ENCODE measurements around the gene TESK1.
A peak's percentile ranks its signal among the peaks of the same experiment; 100 is the strongest.

The TESK1 gene

DNA sequence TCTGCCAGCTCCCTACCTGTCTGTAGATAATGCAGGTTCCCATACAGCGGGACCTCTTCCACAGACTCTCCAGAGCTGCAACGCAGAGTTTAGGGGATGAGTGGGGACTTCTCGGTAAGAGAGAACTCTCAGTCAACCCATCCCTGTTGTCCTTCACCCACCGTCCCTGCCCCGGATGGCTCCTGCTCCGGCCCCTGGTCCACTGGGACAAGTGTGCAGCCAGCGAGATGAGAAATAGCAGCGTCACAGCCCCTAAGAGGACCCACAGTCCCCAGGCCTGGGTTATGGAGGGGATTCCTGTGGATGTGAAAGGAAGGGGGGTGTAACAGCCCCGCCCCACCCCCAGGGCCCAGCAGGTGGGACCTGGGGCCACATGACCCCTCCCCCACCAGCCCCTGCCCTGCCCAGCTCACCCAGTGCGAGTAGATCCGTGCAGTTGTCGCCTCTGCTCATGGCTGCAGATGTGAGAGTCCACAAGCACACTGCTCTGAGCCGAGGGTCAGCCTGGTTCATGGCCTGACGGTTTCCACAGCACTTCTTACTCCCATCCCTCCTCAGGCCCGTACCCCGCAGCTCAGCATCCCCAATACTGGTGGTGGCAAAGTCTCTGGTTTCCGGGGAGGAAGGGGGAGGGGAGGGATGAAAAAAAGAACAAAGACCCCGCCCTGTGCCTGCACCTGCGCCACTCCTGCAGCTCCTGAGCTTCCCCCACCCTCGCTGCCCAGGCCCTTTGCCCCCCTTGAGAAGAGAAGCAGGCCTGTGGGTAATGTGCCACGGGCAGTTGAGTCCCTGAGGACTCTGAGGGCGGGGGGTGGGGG, 45.5 kb downstream of the TESK1 start, which contains the start of gene SIT1:
Gene SIT1 (minus strand): TSS at position 591 of the 818 bp plus-strand sequence. CDS start 78 bp downstream, at position 513.
- peaks cover 43 to 44% of the 10 kb centered on the region in 2 donors for H3K4me1 Mint-ChIP-seq (ENCODE audit: low read depth in 2 of 2)
- peak within 1 kb of the TSS; percentile 91 to 92 for H3K4me3 Mint-ChIP-seq
- H3K27me3 Mint-ChIP-seq, result no peaks in the 10 kb centered on the region
- no peak for ATAC-seq (replicated peaks)
- peaks cover 28% of the 10 kb centered on the region for H3K36me3 Mint-ChIP-seq (ENCODE audit: insufficient read depth)
- peak within 1 kb of the TSS; percentile 91 to 96 for H3K27ac Mint-ChIP-seq
- no peaks in the 10 kb centered on the region for H3K9me3 Mint-ChIP-seq
- no peak for DNase-seq

DNA sequence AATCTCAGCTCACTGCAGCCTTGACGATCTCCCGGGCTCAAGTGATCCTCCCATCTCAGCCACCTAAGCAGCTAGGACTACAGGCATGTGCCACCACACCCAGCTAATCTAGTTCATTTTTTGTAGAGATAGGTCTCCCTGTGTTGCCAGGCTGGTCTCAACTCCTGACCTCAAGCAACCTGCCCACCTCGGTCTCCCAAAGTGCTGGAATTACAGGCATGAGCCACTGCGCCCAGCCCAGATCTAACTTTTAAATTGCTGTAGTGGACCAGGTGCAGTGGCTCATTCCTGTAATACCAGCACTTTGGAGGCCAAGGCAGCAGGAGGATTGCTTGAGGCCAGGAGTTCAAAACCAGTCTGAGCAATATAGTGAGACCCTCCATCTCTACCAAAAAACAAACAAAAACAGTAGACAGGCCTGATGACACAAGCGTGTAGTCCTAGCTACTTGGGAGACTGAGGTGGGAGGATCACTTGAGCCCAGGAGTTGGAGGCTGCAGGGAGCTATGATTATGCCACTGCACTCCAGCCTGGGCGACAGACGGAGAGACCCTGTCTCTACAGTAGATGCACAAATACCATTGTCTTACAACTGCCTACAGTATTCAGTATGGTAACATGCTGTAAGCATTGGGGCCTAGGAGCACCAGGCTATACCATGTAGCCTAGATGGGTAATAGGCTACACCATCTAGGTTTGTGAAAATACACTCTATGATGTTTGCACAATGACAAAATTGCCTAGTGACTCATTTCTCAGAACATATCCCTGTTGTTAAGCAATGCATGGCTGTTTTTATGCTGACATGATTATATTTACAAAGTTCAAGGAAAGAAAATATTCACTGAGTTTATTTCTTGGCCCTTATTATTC, 47.1 kb downstream of the TESK1 start:
- Mint-ChIP-seq H3K36me3 (ENCODE audit: insufficient read depth) (peaks cover 23% of the 10 kb centered on the region), H3K27me3 (no peaks in the 10 kb centered on the region), H3K27ac (peak overlapping the region; percentile 41 to 91), H3K4me1 (ENCODE audit: low read depth in 2 of 2) (peaks cover 48% of the 10 kb centered on the region in 2 donors), H3K9me3 (no peaks in the 10 kb centered on the region), H3K4me3 (peak overlapping the region; percentile 91 to 92)
- no peak for DNase-seq
- ATAC-seq (replicated peaks), result no peak

DNA sequence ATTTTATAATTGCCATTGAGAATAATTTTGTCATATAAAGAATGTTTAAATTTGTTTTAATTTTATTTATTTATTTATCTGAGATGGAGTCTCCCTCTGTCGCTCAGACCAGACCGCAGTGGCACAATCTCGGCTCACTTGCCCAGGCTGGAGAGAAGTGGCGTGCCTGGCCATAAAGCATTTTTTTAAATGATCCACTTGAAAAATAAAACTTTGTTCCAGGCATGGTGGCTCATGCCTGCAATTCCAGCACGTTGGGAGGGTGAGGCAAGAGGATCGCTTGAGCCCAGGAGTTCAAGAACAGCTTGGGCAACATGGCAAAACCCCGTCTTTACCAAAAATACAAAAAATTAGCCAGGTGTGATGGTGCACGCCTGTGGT, 47.8 kb downstream of the TESK1 start:
- no peak for ATAC-seq (replicated peaks)
- Mint-ChIP-seq H3K36me3 (ENCODE audit: insufficient read depth) (peaks cover 23% of the 10 kb centered on the region), H3K4me1 (ENCODE audit: low read depth in 2 of 2) (peaks cover 48% of the 10 kb centered on the region in 2 donors), H3K9me3 (peaks cover 0 to under 1% of the 10 kb centered on the region in 2 donors), H3K27me3 (no peaks in the 10 kb centered on the region), H3K27ac (peak overlapping the region in 1 of 2 donors; percentile 82), H3K4me3 (no peak overlapping the region)
- DNase-seq, result no peak

- ATAC-seq (replicated peaks) (no peak), DNase-seq (no peak)
- Mint-ChIP-seq H3K9me3 (peaks cover 0 to 2% of the 10 kb centered on the region in 2 donors), H3K4me3 (no peak overlapping the region), H3K27me3 (no peaks in the 10 kb centered on the region), H3K27ac (peak overlapping the region; percentile 77 to 82), H3K4me1 (ENCODE audit: low read depth in 2 of 2) (peaks cover 43% of the 10 kb centered on the region in 2 donors), H3K36me3 (ENCODE audit: insufficient read depth) (peaks cover 25% of the 10 kb centered on the region)
Measured at GRCh38 chr9:35653611-35654010, 48.5 kb downstream of the TESK1 start.

DNA sequence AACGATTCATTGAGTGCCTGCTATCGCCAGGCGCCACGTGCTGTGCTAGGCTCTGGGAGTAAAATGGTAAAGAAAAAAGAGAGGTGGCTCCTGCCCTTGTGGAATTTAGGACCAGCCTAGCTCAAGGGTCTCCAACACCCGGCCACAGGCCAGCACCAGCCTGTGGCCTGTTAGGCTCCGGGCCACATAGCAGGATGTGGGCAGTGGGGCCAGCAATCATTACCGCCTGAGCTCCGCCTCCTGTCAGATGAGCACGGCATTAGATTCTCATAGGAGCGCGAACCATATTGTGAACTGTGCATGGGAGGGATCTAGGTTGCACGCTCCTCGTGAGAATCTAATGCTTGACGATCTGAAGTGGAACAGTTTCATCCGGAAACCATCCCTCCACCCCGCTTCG, 51.3 kb downstream of the TESK1 start:
- Mint-ChIP-seq H3K36me3 (ENCODE audit: insufficient read depth) (peaks cover 50% of the 10 kb centered on the region), H3K27ac (peak overlapping the region; percentile 100), H3K27me3 (no peaks in the 10 kb centered on the region), H3K4me3 (peak overlapping the region; percentile 91 to 92), H3K9me3 (peaks cover 0 to 2% of the 10 kb centered on the region in 2 donors), H3K4me1 (ENCODE audit: low read depth in 2 of 2) (peaks cover 49 to 50% of the 10 kb centered on the region in 2 donors)
- ATAC-seq (replicated peaks), result no peak
- no peak for DNase-seq

DNA sequence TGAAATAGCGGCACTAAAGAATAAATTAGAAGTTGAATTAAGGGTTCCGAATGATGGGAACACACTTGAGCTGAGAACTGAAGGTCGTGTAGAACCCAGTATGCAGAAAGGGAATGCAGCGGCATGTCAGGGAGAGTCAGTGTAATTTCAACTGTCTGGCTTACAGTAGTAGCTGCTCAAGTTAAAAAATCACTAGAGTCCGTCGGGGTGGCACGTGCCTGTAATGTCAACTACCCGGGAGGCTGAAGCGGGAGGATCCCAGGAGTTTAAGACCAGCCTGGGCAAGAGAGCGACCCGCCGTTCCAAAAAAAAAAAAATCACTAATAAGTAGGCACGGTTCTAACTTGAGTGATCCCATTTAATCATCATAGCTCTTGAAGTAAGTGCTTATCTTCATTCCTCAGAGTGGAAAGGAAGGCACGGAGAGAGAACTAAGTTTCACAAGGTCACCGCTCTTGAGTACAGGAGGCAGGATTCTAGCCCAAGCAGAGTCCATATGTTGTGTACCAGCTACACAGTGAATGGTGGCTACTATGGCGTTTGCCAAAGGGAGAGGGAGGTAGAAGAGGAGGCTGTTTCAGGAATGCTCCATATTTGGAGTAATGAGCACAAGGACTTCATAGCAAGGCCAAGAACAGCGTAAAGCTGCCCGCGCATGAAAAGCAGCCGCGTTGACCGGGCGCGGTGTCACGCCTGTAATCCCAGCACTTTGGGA, 51.9 kb downstream of the TESK1 start:
- Mint-ChIP-seq H3K27ac (peak overlapping the region; percentile 100), H3K36me3 (ENCODE audit: insufficient read depth) (peaks cover 55% of the 10 kb centered on the region), H3K4me1 (ENCODE audit: low read depth in 2 of 2) (peaks cover 52 to 53% of the 10 kb centered on the region in 2 donors), H3K9me3 (peaks cover 0 to 2% of the 10 kb centered on the region in 2 donors), H3K4me3 (peak overlapping the region; percentile 91 to 92), H3K27me3 (no peaks in the 10 kb centered on the region)
- DNase-seq, result no peak
- no peak for ATAC-seq (replicated peaks)

GRCh38 chr9:35657546-35658136, 52.6 kb downstream of the TESK1 start, which contains the start of gene RMRP:
Gene RMRP, minus strand, starts transcription at chr9:35658019.
- DNase-seq, result peak; percentile 78 to 81 (median 81)
- H3K36me3 Mint-ChIP-seq (ENCODE audit: insufficient read depth), result peaks cover 56% of the 10 kb centered on the region
- H3K4me1 Mint-ChIP-seq (ENCODE audit: low read depth in 2 of 2), result peaks cover 59 to 60% of the 10 kb centered on the region in 2 donors
- H3K9me3 Mint-ChIP-seq, result peaks cover 0 to 2% of the 10 kb centered on the region in 2 donors
- H3K27ac Mint-ChIP-seq, result peak within 1 kb of the TSS; percentile 100
- peak within 1 kb of the TSS; percentile 91 to 92 for H3K4me3 Mint-ChIP-seq
- peak; percentile 79 for ATAC-seq (replicated peaks)
- H3K27me3 Mint-ChIP-seq, result no peaks in the 10 kb centered on the region

DNA sequence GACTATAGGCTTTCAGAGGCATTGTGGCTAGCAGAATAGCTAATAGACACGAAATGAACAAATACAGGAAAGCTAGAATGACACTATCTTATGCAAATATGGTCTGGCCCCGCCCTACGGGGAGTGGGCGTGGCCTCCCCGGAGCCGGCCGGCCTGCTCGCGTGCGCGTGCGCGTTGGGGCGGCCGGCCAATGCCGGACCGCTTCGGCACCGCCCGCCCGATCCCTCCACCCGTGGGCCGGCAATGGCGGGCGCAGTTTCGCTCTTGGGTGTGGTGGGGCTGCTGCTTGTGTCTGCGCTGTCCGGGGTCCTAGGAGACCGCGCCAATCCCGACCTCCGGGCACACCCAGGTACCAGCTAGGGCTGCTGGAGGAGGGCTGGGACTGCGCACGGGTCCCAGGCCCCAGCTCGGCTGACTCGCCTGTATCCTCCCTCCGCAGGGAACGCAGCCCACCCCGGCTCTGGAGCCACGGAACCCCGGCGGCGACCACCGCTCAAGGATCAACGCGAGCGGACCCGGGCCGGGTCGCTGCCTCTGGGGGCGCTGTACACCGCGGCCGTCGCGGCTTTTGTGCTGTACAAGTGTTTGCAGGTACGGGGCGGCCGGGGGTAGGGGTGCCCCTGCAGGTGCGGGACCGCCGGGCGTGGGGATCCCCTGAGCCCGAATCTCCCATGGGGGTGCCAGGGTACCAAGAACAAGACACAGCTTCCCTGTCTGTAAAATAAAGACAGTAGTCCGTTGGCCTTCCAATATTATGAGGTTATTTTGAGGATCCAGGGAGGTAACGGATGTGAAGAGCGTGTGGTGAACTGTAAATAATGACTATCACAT, 53.3 kb downstream of the TESK1 start, which contains the start of gene CCDC107:
Gene CCDC107 (plus strand): TSS at position 156 of the 831 bp plus-strand sequence. CDS start 88 bp downstream, at position 244.
- peak; percentile 54 for ATAC-seq (replicated peaks)
- DNase-seq, result peak; percentile 78 to 83 (median 82)
- H3K27me3 Mint-ChIP-seq, result no peaks in the 10 kb centered on the region
- peaks cover 0 to 2% of the 10 kb centered on the region in 2 donors for H3K9me3 Mint-ChIP-seq
- H3K36me3 Mint-ChIP-seq (ENCODE audit: insufficient read depth), result peaks cover 56% of the 10 kb centered on the region
- peaks cover 66% of the 10 kb centered on the region in 2 donors for H3K4me1 Mint-ChIP-seq (ENCODE audit: low read depth in 2 of 2)
- H3K27ac Mint-ChIP-seq, result peak within 1 kb of the TSS; percentile 100
- H3K4me3 Mint-ChIP-seq, result peak within 1 kb of the TSS; percentile 91 to 92

DNA sequence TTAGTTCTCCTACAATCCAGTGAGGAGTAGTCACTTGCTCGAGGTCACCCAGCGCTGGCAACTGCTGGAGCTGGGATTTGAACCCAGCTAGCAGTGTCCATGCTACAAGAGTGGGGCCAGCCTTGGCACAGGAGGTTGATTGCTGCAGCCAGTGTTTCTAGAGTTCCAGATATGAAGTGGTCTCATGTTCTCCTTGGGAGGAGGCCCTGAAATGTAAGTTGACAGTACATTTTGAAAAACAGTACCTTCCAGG, 53.8 kb downstream of the TESK1 start:
- H3K27ac Mint-ChIP-seq, result peak overlapping the region; percentile 100

GRCh38 chr9:35659340-35659739, 54.3 kb downstream of the TESK1 start:
- H3K9me3 Mint-ChIP-seq, result peaks cover 0 to 2% of the 10 kb centered on the region in 2 donors
- H3K36me3 Mint-ChIP-seq (ENCODE audit: insufficient read depth), result peaks cover 59% of the 10 kb centered on the region
- H3K4me3 Mint-ChIP-seq, result peak overlapping the region; percentile 91 to 92
- peaks cover 72 to 74% of the 10 kb centered on the region in 2 donors for H3K4me1 Mint-ChIP-seq (ENCODE audit: low read depth in 2 of 2)
- ATAC-seq (replicated peaks), result no peak
- DNase-seq, result no peak
- peak overlapping the region; percentile 100 for H3K27ac Mint-ChIP-seq
- H3K27me3 Mint-ChIP-seq, result no peaks in the 10 kb centered on the region

More for the DNA sequence above, 53.8 kb downstream of the TESK1 start:
- H3K9me3 Mint-ChIP-seq, result peaks cover 0 to 2% of the 10 kb centered on the region in 2 donors
- H3K27me3 Mint-ChIP-seq, result no peaks in the 10 kb centered on the region
- H3K4me1 Mint-ChIP-seq (ENCODE audit: low read depth in 2 of 2), result peaks cover 68 to 70% of the 10 kb centered on the region in 2 donors
- no peak for ATAC-seq (replicated peaks)
- peaks cover 59% of the 10 kb centered on the region for H3K36me3 Mint-ChIP-seq (ENCODE audit: insufficient read depth)
- peak overlapping the region; percentile 91 to 92 for H3K4me3 Mint-ChIP-seq
- no peak for DNase-seq

Measured in effector memory CD8-positive, alpha-beta T cell (primary cell).